GM10248 (cell line): ENCODE measurements around the gene ATP8B3.

Experiments used
- CTCF ChIA-PET: fragments of 300-600 bp; sonication (Branson Sonifier 250); formaldehyde crosslinking; extraction: SDS; loops from one replicate; lab custom pipeline; 2021; ENCODE audit warnings: antibody characterized with exemption; lab: Yijun Ruan, JAX
- POLR2A ChIA-PET: fragments of 350-650 bp; sonication (Branson Sonifier 250); formaldehyde crosslinking; extraction: SDS; loops from one replicate; lab custom pipeline; 2020; ENCODE audit warnings: antibody characterized with exemption; lab: Yijun Ruan, JAX
- DNase-seq: peaks from one replicate; pipeline ENCODE4 v3.0.0; 2012; ENCODE audit errors: extremely low spot score
- CTCF ChIP-seq: IDR thresholded peaks from 2 replicates; pipeline ENCODE4 v1.5.1; 2012; ENCODE audit warnings: mild to moderate bottlenecking, low read depth; ENCODE audit errors: extremely low read depth, missing control alignments, control extremely low read depth

Gene ATP8B3, protein sequence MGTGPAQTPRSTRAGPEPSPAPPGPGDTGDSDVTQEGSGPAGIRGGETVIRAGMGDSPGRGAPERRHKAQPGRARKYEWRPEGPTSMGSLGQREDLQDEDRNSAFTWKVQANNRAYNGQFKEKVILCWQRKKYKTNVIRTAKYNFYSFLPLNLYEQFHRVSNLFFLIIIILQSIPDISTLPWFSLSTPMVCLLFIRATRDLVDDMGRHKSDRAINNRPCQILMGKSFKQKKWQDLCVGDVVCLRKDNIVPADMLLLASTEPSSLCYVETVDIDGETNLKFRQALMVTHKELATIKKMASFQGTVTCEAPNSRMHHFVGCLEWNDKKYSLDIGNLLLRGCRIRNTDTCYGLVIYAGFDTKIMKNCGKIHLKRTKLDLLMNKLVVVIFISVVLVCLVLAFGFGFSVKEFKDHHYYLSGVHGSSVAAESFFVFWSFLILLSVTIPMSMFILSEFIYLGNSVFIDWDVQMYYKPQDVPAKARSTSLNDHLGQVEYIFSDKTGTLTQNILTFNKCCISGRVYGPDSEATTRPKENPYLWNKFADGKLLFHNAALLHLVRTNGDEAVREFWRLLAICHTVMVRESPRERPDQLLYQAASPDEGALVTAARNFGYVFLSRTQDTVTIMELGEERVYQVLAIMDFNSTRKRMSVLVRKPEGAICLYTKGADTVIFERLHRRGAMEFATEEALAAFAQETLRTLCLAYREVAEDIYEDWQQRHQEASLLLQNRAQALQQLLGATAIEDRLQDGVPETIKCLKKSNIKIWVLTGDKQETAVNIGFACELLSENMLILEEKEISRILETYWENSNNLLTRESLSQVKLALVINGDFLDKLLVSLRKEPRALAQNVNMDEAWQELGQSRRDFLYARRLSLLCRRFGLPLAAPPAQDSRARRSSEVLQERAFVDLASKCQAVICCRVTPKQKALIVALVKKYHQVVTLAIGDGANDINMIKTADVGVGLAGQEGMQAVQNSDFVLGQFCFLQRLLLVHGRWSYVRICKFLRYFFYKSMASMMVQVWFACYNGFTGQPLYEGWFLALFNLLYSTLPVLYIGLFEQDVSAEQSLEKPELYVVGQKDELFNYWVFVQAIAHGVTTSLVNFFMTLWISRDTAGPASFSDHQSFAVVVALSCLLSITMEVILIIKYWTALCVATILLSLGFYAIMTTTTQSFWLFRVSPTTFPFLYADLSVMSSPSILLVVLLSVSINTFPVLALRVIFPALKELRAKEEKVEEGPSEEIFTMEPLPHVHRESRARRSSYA (N-terminal part only)

GRCh38 chr19:1811942-1812425 is at the start of gene ATP8B3:
TSS of gene ATP8B3 (minus strand) at chr19:1812276. CDS start at chr19:1811736, 540 bp downstream.
- POLR2A ChIA-PET: no interaction called here
- TF ChIP-seq CTCF: no peak
- CTCF ChIA-PET: interaction anchor here (1.7 kb wide), 1 partner anchor 26 kb away, joined by 6 read pairs; no protein-coding TSS in a partner anchor
- DNase-seq: peak; percentile 100

- TF ChIP-seq CTCF: no peak
- ChIA-PET POLR2A (no interaction called here), CTCF (no interaction called here)
- no peak for DNase-seq
Measured at GRCh38 chr19:1861599-1862031, 49.5 kb upstream of the ATP8B3 start.

DNA sequence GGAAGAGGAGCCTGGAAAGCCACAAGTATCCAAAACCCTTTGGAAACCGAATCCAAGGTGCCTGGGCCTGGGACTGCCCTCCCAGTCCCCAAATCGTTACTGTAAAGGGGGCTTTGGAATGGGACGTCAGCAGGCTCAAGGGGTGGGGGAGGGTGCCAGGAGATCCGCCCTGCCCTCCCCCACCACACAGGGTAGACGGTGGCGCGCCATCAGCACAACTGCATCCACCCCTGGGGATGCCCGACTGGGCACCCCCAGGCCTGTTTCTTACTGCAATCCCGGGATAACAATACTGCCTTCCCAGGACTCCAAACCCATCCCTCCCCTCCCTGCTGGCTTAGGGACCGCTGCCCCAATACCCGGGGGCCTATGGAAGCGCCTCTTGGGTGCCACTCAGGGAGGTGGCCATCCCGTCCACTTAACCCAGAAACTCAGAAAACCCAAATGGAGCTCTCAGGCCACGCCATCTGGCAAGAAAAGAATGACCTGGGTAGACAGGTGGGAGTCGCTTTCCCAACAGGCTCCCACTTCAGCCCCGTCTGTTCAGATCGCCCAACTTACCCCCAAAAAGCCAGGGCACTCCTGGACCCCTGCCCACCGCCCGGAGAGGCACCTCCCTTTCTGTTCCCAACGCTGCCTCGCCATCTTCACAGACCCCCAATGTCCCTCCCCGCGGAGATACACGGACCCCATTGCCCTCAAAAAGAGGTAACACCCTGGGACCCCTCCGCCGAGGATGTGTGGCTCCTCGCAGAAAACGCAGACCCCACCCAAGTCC is 48.9 kb upstream of the ATP8B3 start:
- TF ChIP-seq CTCF: no peak
- CTCF ChIA-PET: no interaction called here
- POLR2A ChIA-PET: no interaction called here
- DNase-seq: no peak

GRCh38 chr19:1860042-1860775 is 48.1 kb upstream of the ATP8B3 start:
- no peak for TF ChIP-seq CTCF
- peak; percentile 44 for DNase-seq
- ChIA-PET POLR2A (interaction anchor here (0.6 to 0.7 kb wide), 2 partner anchors 11 to 408 kb away, joined by 5 to 8 read pairs; no protein-coding TSS in a partner anchor), CTCF (no interaction called here)

DNA sequence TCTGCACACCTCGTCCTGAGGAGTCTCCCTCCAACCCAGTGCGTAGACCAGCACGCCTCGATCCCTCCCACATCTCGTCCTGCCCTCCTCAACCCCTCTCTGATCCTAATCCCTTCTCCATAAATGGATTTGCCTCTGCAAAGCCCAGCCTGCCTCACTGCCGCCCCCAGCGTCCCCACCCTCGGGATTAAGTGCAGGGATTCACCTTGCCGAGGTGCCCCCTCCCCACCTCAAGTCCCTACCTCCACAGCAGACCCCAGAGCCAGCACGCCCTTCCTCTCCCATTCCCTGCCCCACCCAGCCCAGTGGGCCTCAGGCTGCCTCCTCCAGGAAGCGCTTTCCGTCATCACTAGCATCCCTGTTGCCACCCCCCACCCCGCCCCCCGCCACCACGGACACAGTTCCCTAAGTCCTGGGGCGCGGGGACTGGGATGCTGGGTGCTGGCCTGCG is 47.3 kb upstream of the ATP8B3 start:
- TF ChIP-seq CTCF: no peak
- no peak for DNase-seq
- ChIA-PET CTCF (interaction anchor here (2.6 to 3.2 kb wide), 2 partner anchors 17 to 21 kb away, joined by 9 to 12 read pairs; no protein-coding TSS in a partner anchor), POLR2A (interaction anchor here (0.5 kb wide), 1 partner anchor 195 kb away, joined by 3 read pairs; no protein-coding TSS in a partner anchor)
